Measurements from ENCODE around the gene ACSL5.

The ACSL5 gene, protein sequence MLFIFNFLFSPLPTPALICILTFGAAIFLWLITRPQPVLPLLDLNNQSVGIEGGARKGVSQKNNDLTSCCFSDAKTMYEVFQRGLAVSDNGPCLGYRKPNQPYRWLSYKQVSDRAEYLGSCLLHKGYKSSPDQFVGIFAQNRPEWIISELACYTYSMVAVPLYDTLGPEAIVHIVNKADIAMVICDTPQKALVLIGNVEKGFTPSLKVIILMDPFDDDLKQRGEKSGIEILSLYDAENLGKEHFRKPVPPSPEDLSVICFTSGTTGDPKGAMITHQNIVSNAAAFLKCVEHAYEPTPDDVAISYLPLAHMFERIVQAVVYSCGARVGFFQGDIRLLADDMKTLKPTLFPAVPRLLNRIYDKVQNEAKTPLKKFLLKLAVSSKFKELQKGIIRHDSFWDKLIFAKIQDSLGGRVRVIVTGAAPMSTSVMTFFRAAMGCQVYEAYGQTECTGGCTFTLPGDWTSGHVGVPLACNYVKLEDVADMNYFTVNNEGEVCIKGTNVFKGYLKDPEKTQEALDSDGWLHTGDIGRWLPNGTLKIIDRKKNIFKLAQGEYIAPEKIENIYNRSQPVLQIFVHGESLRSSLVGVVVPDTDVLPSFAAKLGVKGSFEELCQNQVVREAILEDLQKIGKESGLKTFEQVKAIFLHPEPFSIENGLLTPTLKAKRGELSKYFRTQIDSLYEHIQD

DNA sequence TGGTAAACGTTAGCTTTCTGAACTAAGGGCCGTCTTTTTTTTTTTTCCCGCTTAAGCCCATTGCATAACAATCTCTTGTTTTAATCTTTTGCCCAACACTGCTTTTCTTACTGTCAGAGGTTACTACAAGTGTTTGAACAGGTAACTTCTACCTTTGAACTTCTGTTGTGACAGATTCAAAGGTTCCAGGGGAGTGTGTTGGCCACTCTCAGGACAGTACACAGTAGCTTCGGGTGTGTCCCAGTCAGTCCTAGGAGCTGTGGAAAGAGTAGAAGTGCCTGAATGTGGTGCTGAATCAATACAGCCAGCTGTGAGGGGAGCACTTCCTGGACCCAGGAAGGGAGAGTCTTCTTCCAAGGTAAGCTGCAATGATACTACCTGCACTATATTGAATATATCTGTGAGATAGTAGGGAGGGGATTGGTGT, at the start of gene ACSL5:
TSS of gene ACSL5 (plus strand) at position 205 of the 427 bp plus-strand sequence. CDS start 20,831 bp downstream, outside the sequence.
- no peak for DNase-seq (ENCODE audit: low read depth)

DNA sequence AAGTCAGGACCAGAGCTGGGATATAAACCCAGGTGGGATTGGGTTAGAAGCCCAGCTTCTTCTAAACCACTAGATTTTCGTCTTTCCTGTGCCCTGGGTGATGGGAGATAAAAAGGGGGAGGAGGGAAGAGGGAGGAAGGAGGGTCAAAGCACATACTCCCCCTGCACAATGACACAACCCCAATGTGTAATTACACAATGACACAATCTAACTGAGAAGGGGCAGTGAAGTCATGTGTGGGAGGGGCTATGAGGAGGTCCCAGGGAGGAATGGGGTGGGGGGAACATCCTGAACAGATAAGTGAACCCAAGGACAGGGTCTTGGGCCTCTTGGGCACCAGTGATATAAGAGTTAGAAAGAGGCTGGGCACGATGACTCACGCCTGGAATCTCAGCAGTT, 46.2 kb upstream of the ACSL5 start:
- no peak for DNase-seq (ENCODE audit: low read depth)

DNA sequence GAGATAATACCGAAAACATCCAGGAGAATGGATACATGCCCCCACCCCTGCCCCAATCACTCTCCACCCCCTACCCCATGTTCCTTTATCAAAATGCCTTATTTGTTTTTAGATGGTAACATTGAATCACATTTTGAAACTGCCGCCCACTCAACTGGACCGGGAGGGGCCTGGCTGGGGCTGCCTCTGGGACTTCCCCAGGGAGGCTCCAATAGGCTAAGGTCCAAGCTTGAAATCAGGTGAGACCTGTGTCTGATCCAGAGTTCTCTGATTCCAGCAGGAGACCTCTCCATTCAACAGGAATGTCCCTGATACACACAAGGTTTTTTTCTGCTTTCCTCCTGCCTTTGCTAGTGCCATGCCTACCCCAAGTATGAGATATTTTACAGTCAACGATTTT, 43.8 kb upstream of the ACSL5 start:
- DNase-seq (ENCODE audit: low read depth) = no peak

DNA sequence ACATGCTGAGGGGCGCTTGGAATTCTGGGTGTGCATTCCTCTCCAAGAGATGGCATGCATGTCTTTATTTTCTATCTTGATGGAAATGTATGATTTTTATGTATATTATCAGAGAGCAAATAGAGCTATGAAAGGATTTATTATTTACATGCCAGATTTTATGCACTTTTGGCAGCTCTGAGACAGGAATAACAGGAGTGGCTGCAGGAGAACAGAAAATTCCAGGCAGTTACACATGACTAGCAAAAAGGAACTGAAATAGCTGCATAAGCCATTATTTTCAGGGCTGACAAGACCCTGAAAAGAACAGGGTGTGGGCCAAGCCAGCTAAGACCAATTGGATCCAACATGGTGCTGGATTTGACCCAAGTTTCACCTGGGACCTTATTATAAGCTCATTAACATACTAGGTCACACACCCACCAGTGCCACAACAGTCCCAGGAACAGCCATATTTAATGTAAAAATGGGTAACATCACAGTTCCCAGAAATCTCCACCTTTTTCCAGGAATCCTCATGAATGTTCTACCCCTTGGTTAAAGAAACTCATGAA, 43.2 kb upstream of the ACSL5 start:
- DNase-seq (ENCODE audit: low read depth) = no peak

DNA sequence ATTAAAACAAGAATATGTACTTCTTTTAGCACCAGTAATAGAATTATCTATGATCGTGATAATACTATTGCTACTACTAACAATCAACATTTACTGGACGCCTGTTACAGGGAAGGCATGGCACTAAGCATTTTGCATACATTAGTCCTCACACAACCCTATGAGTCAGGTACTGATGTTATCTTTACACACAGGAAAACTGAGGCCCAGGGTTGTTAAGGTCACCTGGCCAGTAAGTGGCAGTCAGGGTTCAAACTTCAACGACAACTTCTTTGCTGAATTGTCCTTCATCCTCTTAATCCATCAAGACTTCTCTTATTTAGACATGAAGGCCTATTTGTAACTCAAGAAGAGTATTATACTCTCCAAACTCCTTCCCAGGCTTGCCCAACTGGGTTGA, 41.9 kb upstream of the ACSL5 start:
- DNase-seq (ENCODE audit: low read depth) = no peak

DNA sequence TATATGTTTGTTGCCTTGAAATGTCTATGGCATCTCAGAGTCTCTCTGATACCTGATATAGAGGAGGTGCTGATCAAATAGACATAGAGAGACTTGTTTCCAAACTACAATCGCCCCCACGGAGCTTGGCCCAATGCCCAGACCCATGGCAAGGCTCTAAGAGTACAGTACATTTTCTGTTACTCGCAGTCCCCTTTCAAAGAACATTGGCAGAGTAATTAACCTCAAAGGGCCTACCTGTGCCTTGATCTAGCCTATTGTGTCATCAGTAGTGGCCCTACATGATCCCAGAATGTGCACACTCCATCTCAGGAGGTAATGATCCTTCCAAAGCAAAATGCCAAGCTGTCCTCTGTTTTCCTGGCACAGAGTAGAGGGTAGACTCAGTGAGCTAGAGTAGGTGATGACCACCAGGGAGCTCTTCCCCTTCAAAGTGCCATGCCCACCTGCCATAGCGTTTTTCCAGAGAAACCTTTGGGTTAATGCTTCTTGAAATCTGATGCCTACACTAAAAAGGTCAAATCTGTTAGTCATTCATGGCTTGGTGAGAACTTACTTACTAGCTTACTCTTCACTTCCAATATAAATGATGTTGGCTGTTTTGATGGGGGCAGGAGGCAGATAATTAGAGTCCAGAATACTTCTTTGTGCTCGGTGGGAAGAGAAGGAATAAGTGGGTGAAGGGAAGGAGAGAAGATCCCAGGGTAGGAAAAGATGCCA, 41.2 kb upstream of the ACSL5 start:
- no peak for DNase-seq (ENCODE audit: low read depth)

DNA sequence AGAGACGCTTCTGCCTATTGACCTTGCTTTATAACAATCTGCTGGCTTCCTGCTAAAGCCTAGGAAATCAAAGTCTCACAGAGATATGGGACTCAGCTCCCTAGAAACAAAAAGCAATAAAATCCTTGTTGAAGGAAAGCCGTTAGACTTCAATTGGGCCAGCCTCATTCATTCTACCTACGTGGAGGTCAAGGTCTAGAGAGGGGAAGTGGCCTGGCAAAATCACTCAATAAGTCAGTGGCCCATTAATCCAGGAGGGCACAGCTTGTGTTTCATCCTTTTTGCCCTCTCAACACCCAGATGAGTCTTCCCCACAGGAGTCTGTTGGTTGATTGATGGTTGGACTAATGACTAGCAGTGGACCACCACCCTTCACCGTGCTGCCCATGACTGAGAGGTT, 40.5 kb upstream of the ACSL5 start:
- no peak for DNase-seq (ENCODE audit: low read depth)

DNA sequence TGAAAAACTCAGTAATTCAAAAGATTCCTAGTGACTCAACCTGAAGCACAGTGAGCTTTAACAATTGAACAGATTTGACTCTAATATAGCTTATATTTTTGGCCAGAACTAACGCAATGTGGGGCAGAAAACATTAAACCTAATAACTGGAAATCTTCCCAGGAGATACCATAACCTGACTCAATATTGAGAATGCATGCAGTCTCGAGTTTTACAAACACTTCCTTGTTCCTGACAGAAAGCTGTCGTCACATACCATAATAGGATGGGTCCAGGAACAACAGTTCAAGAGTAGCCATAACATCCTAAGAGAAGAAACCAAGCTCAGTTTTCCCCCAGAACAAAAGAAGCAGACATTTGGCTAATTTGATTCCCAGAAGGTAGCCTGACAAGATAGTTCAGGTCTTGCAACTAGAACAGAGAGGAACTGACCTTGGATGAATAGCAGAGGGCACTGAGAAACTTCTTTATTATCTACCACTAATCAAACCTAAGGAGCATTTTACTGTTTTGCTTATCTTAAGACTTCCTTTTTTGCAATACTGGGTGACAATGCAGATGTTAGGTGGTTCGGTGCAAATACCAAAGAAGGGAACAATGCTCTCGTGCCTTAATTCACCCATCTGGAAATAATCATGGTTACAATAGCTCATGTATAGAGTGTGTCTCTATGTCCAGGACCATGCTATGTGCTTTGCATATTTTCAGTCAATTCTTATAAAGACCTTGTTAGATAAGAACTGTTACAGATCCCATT, 38.6 kb upstream of the ACSL5 start:
- no peak for DNase-seq (ENCODE audit: low read depth)

DNA sequence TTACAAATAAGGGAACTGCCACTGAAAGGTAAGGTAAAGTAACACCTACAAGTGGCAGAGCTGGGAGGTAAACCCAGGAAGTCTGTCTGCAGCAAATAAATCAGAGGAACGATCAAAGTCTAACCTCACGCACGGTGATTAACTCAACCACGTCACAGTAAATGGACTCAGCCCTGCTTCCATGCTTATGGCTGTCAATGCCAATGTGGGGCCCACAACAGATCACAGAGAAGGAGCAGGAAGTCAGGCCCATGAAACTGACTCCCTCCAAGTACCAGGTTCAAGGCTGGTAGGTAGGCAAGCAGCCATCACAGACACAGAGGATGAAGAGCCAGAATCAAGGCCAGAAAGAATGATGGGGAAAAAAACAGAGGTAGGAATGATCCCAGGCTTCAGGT, 38.0 kb upstream of the ACSL5 start:
- no peak for DNase-seq (ENCODE audit: low read depth)

DNA sequence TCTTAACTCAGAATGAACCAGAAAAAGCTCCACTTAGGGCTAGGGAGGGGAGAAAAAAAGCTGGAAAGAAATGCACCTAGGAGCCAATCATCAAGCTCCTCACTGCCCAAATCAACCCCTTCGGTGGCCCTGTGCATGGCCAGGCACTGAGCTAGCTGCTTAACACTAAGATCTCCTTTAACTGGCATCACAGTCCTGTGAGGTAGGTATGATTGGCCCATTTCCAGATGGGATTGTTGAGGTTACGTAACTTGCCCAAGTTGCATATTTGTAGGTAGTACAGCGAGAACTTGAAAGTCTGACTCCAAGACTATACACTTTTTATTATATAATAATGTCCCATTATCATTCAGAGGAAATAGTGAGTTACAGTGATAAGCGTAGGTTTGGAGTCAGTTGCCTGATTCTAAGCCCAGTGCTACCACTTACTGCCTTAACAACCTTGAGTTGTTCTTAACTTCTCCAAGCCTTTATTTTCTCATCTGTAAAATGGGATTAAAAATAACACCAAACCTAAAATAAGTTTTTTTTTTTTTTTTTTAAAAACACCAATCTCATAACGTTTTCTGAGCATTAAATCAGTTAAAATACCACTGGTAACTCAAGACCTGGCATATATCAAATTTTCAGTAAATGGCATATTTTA, 37.2 kb upstream of the ACSL5 start:
- no peak for DNase-seq (ENCODE audit: low read depth)

DNA sequence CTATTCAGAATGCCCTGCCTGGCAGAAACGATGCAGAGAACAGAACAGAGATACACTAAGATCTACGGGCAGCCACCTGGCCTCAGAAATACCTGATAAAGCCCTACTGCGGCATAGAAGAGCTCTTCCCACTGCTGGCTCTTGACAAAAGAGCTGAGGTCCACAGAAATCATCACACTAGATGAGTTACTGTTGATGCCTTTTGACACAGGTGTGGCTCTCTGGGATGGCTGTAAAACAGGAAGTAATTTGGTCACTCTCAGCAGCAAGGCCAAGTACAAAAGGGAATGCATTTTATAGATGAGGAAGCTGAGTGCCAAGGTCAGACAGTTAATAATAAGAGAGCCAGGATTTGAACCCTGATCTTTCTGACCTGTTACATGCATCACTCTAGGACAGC, 35.0 kb upstream of the ACSL5 start:
- DNase-seq (ENCODE audit: low read depth) = no peak

DNA sequence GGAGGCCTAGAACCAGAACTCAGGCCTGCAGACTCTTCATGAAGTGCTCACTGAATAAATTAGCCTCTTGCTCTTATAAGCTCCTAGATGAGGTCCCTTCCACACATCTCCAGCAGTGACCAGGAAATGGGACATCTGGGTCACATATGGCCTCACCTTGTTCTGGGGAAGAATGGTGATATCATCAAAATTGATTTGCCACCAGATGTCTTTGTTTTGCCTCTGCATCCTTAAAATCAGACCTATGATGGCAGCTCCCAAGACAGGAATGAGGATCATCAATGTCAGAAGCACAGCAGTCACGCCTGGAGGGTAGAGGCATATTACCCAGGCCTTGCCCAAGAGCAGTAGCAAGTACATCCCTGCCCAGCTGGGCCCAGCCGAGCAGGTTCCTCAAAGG, 33.3 kb upstream of the ACSL5 start:
- DNase-seq (ENCODE audit: low read depth) = no peak

DNA sequence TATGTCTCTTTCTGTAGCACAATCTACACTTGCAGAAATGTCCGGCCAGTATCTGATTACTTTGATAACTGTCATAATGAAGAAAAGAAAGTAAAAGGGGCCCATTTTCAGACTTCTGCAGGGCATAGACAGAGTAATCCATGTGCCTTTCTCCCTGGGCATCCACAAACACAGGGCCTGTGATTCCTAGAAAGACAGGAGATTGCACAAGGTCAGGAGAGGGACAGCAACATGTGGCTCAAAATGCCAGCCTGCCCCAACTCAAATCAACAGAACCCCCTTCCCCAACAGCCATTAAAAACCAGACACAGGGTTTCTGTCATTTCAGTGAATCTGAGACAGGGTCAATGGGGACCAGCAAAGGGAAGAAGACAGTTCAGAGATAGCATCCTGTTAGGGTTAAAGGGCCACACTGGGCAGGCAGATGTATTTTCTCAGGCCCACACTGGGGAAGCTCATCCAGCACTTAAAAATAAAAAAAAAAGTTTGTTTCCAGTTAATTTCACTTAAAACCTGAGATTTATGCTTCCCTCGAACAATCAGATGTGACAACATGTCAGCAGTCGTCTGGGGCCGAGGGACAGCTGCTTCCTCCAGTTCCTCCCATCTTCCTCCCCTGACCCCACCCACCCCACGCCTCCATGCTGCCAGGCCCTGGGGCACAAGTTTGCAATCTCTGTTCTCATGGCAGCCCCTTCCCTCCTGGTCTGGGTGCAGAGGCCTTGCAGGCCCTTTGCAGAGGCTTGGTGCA, 30.7 kb upstream of the ACSL5 start:
- DNase-seq (ENCODE audit: low read depth) = no peak

DNA sequence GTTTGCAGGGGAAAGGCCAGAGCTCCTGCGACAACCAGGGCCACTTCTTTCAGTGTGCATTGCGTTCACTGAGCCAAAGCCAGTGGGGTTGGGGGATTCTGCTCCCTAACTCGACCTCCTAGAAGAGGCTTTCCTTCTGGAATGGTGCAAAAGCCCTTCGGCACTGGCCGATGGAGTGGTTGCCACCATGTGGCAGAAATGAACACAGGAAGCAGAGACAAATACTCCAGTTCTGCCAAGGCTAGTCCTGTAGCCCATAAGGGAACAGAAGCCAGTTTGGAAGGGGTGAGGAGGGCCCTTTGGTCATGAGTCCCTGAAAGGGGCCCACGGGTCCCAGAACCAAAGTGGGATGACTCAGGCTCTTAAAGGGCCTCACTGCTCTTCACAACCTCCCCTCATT, 29.7 kb upstream of the ACSL5 start:
- DNase-seq (ENCODE audit: low read depth) = no peak

DNA sequence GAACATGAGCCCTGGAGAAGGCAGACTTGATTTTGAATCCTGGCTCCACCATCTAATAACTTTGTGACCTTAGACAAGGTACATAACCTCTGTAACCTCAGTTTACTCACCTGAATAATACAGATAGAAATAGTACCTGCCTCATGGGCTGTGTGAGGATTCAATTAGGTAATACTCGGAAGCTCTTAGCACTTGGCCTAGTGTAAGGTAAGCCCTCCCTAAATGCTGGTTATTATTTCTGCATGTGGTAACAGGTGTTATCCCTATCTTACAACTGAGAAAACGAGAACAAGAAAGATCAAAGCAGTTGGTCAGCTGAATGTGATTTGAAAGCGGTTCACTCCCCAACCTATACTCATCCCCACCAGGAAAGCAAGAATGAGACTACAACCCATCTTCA, 28.7 kb upstream of the ACSL5 start:
- no peak for DNase-seq (ENCODE audit: low read depth)

DNA sequence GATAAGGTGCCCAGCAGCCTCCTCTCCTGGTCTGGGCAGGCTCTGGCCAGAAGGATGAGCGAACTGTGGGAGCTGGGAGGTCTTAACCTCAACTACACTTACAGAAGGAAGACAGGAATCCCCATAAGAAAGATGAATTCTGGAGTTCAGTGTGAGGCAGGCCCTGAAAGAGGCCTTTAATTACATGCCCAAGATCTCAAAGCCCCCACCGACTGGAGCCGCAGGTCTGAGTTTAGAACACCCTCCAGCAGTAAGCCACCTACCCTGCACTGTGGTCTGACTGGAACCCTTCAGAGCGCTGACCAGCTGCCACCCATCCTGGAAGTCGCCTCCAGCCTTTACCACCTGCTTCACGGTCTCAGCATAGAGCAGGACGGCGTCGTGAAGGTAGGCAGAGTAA, 28.2 kb upstream of the ACSL5 start:
- DNase-seq (ENCODE audit: low read depth) = no peak

DNA sequence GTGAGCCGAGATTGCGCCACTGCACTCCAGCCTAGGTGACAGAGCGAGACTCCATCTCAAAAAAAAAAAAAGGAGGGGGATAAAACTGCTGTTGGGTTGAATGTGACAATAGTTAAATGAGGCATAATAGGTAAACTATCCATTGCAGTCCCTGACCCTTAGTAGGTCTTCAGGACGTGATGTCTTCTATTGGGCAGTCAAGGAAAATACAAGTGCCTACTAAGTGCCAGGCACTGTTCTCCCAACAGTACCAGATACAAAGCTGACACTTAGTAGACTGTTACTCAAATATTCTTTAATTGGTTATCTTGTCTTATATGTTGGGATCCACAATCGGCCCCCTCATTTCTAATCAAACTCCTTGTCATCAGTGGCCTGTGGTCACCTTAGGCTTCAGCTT, 27.1 kb upstream of the ACSL5 start:
- DNase-seq (ENCODE audit: low read depth) = no peak

DNA sequence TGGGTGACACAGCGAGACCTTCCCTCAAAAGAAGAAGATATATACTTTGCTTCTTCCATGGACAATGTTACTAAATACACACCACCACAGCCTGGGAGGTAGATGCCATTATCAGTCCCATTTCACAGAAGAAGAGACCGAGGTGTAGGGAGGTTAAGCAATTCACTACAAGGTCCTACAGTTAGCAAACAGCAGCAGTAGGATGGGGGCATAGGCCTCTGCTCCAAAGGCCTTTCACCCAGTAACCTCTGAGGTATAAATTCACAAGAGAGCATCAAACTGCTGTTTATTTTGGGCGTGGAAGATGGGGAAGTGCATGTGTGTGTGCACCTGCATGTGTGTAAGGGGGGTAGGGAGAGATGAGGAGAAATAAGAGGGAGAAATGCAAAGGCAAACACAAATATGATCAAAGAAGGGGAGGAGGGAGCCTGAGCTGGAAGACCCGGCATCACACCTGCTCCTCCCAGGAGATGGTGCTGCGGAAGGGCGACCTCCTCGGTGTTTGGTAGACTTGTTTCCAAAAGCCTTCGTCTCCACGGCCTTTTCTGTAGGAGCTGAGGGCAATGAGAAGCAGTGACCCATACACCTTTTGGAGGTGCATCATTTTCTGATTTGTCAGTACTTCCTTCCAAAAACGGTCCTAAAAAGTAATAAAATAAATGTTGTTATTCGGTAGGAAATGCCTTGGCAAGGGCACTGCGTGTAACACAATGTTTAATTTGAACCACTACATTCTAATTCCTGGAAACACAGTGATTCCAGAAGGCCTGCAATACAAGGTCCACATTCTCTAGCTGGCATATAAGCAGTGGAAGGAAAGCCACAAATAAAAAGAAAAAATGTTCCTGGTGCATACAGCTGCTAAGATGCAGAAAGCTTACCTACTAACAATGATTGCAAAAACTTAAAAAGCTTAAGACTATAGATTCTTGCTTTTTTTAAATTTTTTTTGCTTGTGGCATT, 25.9 kb upstream of the ACSL5 start:
- DNase-seq (ENCODE audit: low read depth) = no peak

DNA sequence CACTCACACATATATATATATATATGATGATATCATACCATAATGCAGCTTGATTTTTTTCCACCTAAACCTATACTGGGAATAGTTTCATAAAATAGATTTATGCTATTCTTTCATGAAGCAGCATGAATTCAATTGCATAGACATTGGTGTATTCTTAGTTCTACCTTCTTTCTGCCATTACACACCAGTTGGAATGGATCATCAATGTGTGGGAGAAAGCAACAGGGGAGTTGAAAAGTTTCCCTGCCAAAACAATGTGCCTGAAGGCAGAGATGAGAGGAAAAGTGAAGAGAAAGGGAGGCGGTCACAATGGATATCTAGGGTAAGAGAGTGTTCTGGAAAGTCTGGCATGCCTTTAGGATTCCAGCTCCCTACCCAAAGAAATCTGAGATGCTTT, 25.2 kb upstream of the ACSL5 start:
- DNase-seq (ENCODE audit: low read depth) = no peak
